Measurements from ENCODE around the gene STAB1. TPM values are rescaled to one million over a fixed set of nuclear protein-coding genes. Genes with fewer than 3 reads are reported as not detected.

STAB1 gene
- total RNA-seq = 0.27 and 0.46 TPM in 2 replicates
- long read RNA-seq = 0 reads

- Mint-ChIP-seq H3K36me3 (ENCODE audit: insufficient read depth) (peaks cover 1% of the 10 kb centered on the region), H3K4me3 (ENCODE audit: low read depth) (no peak within 1 kb of the TSS), H3K4me1 (ENCODE audit: low read depth) (peaks cover 2% of the 10 kb centered on the region), H3K27ac (peak within 1 kb of the TSS; percentile 93), H3K9me3 (ENCODE audit: low read depth) (no peaks in the 10 kb centered on the region), H3K27me3 (no peaks in the 10 kb centered on the region)
- no peak for DNase-seq (ENCODE audit: low spot score, unreplicated experiment)
- TF ChIP-seq CTCF (IDR thresholded peaks at IDR 0.05; ENCODE audit: unreplicated experiment) = no peak
Observed at GRCh38 chr3:52494886-52495495, at the start of gene STAB1. TSS of gene STAB1 (plus strand) at chr3:52495338. CDS start at chr3:52495414, 76 bp downstream.

GRCh38 chr3:52446042-52446441, 49.1 kb upstream of the STAB1 start:
- Mint-ChIP-seq H3K27me3 (peaks cover 8% of the 10 kb centered on the region), H3K4me1 (ENCODE audit: low read depth) (peaks cover 3% of the 10 kb centered on the region), H3K4me3 (ENCODE audit: low read depth) (no peak overlapping the region), H3K27ac (no peak overlapping the region), H3K9me3 (ENCODE audit: low read depth) (no peaks in the 10 kb centered on the region), H3K36me3 (ENCODE audit: insufficient read depth) (no peaks in the 10 kb centered on the region)
- no peak for DNase-seq (ENCODE audit: low spot score, unreplicated experiment)
- TF ChIP-seq CTCF (IDR thresholded peaks at IDR 0.05; ENCODE audit: unreplicated experiment) = no peak

GRCh38 chr3:52446631-52447511, 48.3 kb upstream of the STAB1 start:
- peak overlapping the region; percentile 79 for H3K27ac Mint-ChIP-seq

GRCh38 chr3:52447512-52448355, 47.4 kb upstream of the STAB1 start:
- no peak overlapping the region for H3K27ac Mint-ChIP-seq
- H3K36me3 Mint-ChIP-seq (ENCODE audit: insufficient read depth) = no peaks in the 10 kb centered on the region
- TF ChIP-seq CTCF (IDR thresholded peaks at IDR 0.05; ENCODE audit: unreplicated experiment) = no peak
- no peaks in the 10 kb centered on the region for H3K9me3 Mint-ChIP-seq (ENCODE audit: low read depth)
- H3K27me3 Mint-ChIP-seq = peaks cover 8% of the 10 kb centered on the region
- no peak for DNase-seq (ENCODE audit: low spot score, unreplicated experiment)
- no peak overlapping the region for H3K4me3 Mint-ChIP-seq (ENCODE audit: low read depth)
- peaks cover 3% of the 10 kb centered on the region for H3K4me1 Mint-ChIP-seq (ENCODE audit: low read depth)

More at GRCh38 chr3:52446631-52447511, 48.3 kb upstream of the STAB1 start:
- peak; percentile 95 for TF ChIP-seq CTCF (IDR thresholded peaks at IDR 0.05; ENCODE audit: unreplicated experiment)
- no peaks in the 10 kb centered on the region for H3K36me3 Mint-ChIP-seq (ENCODE audit: insufficient read depth)
- DNase-seq (ENCODE audit: low spot score, unreplicated experiment) = peak; percentile 65
- H3K9me3 Mint-ChIP-seq (ENCODE audit: low read depth) = no peaks in the 10 kb centered on the region
- peaks cover 8% of the 10 kb centered on the region for H3K27me3 Mint-ChIP-seq
- peaks cover 3% of the 10 kb centered on the region for H3K4me1 Mint-ChIP-seq (ENCODE audit: low read depth)
- H3K4me3 Mint-ChIP-seq (ENCODE audit: low read depth) = no peak overlapping the region
